COR-L47 (cell line): ENCODE data around the gene OR51I2.

Source experiments
- DNase-seq: peaks from one replicate; lab custom pipeline; 2025; lab: John Stamatoyannopoulos, UW

OR51I2 gene

GRCh38 chr11:5449023-5449422 is at the start of gene OR51I2:
Gene OR51I2 (plus strand): TSS chr11:5449323. CDS start chr11:5453489, 4,166 bp downstream.
- DNase-seq = no peak

GRCh38 chr11:5405173-5405572 is 44.0 kb upstream of the OR51I2 start:
- DNase-seq = no peak

GRCh38 chr11:5420993-5421392 is 28.1 kb upstream of the OR51I2 start:
- DNase-seq = no peak

- no peak for DNase-seq
Observed at GRCh38 chr11:5421811-5422210, 27.3 kb upstream of the OR51I2 start, which contains the start of gene OR51Q1. Gene OR51Q1 (plus strand): TSS chr11:5422111. CDS start chr11:5422201, 90 bp downstream.

- DNase-seq = no peak
Observed at GRCh38 chr11:5423131-5423530, 26.0 kb upstream of the OR51I2 start.

GRCh38 chr11:5441414-5441813 is 7.7 kb upstream of the OR51I2 start, which contains the start of gene OR51I1:
Gene OR51I1 (minus strand): TSS chr11:5441514. CDS start chr11:5441514, 0 bp downstream.
- DNase-seq = no peak

GRCh38 chr11:5443835-5444393 is 5.2 kb upstream of the OR51I2 start:
- no peak for DNase-seq

GRCh38 chr11:5449432-5449831 is 309 bp downstream of the OR51I2 start:
- no peak for DNase-seq

GRCh38 chr11:5460983-5461621 is 12.0 kb downstream of the OR51I2 start:
- DNase-seq = no peak

GRCh38 chr11:5467527-5467926 is 18.4 kb downstream of the OR51I2 start:
- no peak for DNase-seq

GRCh38 chr11:5473921-5474320 is 24.8 kb downstream of the OR51I2 start:
- no peak for DNase-seq

GRCh38 chr11:5476186-5476819 is 27.2 kb downstream of the OR51I2 start:
- no peak for DNase-seq

- DNase-seq = no peak
Observed at GRCh38 chr11:5486003-5486402, 36.9 kb downstream of the OR51I2 start.

- no peak for DNase-seq
Observed at GRCh38 chr11:5486421-5486820, 37.3 kb downstream of the OR51I2 start.

- DNase-seq = no peak
Observed at GRCh38 chr11:5488385-5488784, 39.3 kb downstream of the OR51I2 start, which contains the start of gene OR52D1. Gene OR52D1 (plus strand): TSS chr11:5488685. CDS start chr11:5488707, 22 bp downstream.

- DNase-seq = no peak
Observed at GRCh38 chr11:5488798-5489399, 39.8 kb downstream of the OR51I2 start.

GRCh38 chr11:5489576-5490357 is 40.6 kb downstream of the OR51I2 start:
- DNase-seq = no peak

- no peak for DNase-seq
Observed at GRCh38 chr11:5499671-5500070, 50.5 kb downstream of the OR51I2 start.

GRCh38 chr11:5500393-5500801 is 51.3 kb downstream of the OR51I2 start:
- DNase-seq = no peak

GRCh38 chr11:5504403-5504921 is 55.3 kb downstream of the OR51I2 start:
- no peak for DNase-seq

GRCh38 chr11:5505363-5506048 is 56.4 kb downstream of the OR51I2 start:
- DNase-seq = no peak
